Measurements from ENCODE around the gene CALCB. TPM values are rescaled to one million over a fixed set of nuclear protein-coding genes. Genes with fewer than 3 reads are reported as not detected.
"Not testable (repeated sequence)": the region's sequence is repeated elsewhere in the genome, so short reads cannot be mapped to it uniquely, and the experiment has no call there.

The CALCB gene
- total and polyA plus RNA-seq, 9 donors = 0.15 to 0.87 (median 0.19) TPM; not detected in 2

DNA sequence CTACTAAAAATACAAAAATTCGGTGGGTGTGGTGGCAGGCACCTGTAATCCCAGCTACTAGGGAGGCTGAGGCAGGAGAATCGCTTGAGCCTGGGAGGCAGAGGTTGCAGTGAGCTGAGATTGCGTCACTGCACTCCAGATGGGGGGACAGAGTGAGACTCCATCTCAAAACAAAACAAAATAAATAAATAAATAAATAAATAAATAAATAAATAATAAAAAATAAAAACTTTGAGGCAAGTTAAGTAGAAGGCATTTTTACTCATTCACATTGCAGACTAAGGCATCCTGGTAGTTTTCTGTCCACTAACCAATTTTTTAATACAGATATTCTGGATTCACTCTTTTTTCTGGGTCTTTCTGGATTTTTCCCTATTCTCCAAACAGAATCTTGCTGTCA, 26.7 kb upstream of the CALCB start:
- H3K27me3 ChIP-seq (ENCODE audit: control insufficient read depth, insufficient read depth, low read length); H3K4me1 ChIP-seq (ENCODE audit: control insufficient read depth, insufficient read depth, low read length); H3K27ac ChIP-seq (ENCODE audit: low read length); H3K4me3 ChIP-seq (ENCODE audit: low read length); H3K36me3 ChIP-seq (ENCODE audit: control insufficient read depth, insufficient read depth, low read length); H3K9me3 ChIP-seq (replicated peaks; ENCODE audit: control insufficient read depth, low read depth, low read length); DNase-seq: not testable (repeated sequence)
- no CpG with 5 or more reads among the region's 3 CpGs for WGBS (ENCODE audit: insufficient coverage)

DNA sequence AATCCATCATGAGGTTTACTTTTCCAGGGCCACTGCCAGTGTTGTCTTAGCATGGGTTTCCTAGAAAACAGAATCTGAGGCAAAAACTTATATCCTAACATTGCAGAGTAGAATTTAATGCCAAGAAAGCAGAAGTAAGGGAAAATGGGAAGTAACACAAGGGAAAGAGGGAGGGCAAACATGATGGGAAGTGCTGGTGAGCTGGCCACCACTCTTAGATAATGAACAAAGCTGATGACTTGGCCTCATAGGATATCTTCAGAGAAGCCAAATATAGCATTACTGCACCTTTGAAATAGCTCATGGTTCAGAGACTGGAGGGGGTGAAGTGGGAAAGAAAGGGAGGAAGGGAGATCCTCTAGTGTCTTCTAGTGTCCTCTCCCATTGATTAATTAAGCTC, 24.8 kb upstream of the CALCB start:
- Histone ChIP-seq H3K27me3 (ENCODE audit: control insufficient read depth, insufficient read depth, low read length) (no peaks in the 10 kb centered on the region), H3K9me3 (replicated peaks; ENCODE audit: control insufficient read depth, low read depth, low read length) (no peaks in the 10 kb centered on the region)

DNA sequence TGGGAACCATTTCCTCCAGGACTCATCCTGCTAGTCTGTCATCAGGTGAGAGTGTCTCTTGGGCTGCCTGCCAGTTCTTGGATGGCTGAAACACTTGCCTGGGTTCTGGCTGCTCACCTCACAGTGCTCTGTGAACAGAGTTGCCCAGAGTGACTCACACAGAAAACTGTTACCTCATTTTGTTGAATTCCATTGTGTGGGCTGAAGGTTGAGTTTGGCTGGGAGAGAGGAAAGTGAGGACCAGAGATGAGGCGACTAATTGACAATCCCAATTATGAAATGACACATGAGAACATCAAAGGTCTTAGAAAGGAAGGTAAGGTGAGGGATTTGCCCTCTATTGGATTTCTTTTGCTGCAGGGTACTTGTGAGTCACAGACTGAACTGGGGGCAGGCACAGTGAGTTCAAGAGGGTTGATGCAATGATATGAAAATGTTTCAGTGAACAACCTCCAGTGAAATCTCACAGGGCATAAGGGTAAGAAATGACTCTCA, 20.2 kb upstream of the CALCB start:
- DNase-seq = no peak
- no CpG with 5 or more reads among the region's 1 CpG for WGBS (ENCODE audit: insufficient coverage)
- Histone ChIP-seq H3K36me3 (ENCODE audit: control insufficient read depth, insufficient read depth, low read length) (no peaks in the 10 kb centered on the region), H3K27me3 (ENCODE audit: control insufficient read depth, insufficient read depth, low read length) (no peaks in the 10 kb centered on the region), H3K4me3 (ENCODE audit: low read length) (no peak overlapping the region), H3K4me1 (ENCODE audit: control insufficient read depth, insufficient read depth, low read length) (no peaks in the 10 kb centered on the region), H3K9me3 (replicated peaks; ENCODE audit: control insufficient read depth, low read depth, low read length) (no peaks in the 10 kb centered on the region), H3K27ac (ENCODE audit: low read length) (no peak overlapping the region)

More for the DNA sequence above, 24.8 kb upstream of the CALCB start:
- DNase-seq = no peak
- Histone ChIP-seq H3K4me1 (ENCODE audit: control insufficient read depth, insufficient read depth, low read length) (peaks cover 3% of the 10 kb centered on the region), H3K27ac (ENCODE audit: low read length) (no peak overlapping the region), H3K36me3 (ENCODE audit: control insufficient read depth, insufficient read depth, low read length) (no peaks in the 10 kb centered on the region), H3K4me3 (ENCODE audit: low read length) (no peak overlapping the region)

DNA sequence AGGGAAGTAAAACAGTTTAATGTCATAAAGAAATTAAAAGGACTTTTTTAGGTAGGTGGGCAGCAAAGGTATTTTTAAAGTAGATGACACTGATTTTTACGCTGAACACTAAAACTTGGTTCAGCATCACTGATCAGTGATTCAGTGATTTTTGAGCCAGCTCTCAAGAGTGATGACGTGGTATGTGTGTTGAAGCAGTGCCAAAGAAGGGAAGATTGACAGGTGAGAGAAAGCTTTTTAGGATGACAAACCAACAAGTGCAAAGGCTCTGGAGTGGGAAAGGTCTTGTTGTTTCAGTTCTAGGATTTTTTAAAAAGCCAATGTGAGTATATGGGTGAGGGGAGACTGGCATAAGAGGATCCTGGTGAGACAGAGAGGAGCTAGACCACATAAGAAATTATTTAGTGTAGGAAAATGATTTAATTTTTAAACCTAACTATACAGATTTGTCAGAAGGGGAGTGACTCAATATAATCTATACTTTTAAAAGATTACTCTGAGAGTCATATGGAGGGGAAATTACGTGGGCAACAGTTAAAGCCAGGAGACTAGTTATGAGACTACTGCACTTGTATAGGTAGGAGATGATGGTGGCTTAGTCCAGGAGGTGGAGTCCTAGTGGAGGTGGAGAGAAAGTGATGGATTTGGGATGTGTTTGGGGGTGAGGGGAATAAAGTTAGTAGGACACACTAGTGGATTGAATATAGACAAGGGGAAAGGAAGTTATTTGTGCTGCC, 17.6 kb upstream of the CALCB start:
- WGBS (ENCODE audit: insufficient coverage) = 66% methylated on average over 3 of the region's 3 CpGs
- no peaks in the 10 kb centered on the region for H3K9me3 ChIP-seq (replicated peaks; ENCODE audit: control insufficient read depth, low read depth, low read length)
- no peaks in the 10 kb centered on the region for H3K36me3 ChIP-seq (ENCODE audit: control insufficient read depth, insufficient read depth, low read length)
- no peak for DNase-seq
- no peak overlapping the region for H3K27ac ChIP-seq (ENCODE audit: low read length)
- H3K4me1 ChIP-seq (ENCODE audit: control insufficient read depth, insufficient read depth, low read length) = no peaks in the 10 kb centered on the region
- no peaks in the 10 kb centered on the region for H3K27me3 ChIP-seq (ENCODE audit: control insufficient read depth, insufficient read depth, low read length)
- no peak overlapping the region for H3K4me3 ChIP-seq (ENCODE audit: low read length)

DNA sequence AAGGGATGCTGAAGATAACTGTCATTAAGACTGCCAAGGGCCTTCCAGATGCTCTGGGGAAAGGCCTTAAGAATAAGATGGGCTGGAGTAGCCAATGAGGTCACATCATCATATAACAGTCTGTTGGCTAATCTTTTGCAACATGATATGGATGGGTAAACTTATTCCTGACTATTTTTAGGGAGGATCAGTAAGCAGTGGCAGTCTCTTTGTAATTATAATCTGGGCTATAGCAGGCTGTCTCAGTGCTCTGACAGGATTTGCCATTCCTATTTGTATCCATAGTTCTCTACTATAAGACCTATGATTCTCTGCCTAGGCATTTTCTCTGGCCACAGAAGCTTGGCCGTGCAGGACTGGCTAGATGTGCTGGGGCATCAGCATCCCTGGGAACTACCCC, 16.1 kb upstream of the CALCB start:
- no peak overlapping the region for H3K27ac ChIP-seq (ENCODE audit: low read length)
- no peaks in the 10 kb centered on the region for H3K9me3 ChIP-seq (replicated peaks; ENCODE audit: control insufficient read depth, low read depth, low read length)
- no peaks in the 10 kb centered on the region for H3K4me1 ChIP-seq (ENCODE audit: control insufficient read depth, insufficient read depth, low read length)
- H3K4me3 ChIP-seq (ENCODE audit: low read length) = no peak overlapping the region
- no peak for DNase-seq
- H3K27me3 ChIP-seq (ENCODE audit: control insufficient read depth, insufficient read depth, low read length) = no peaks in the 10 kb centered on the region
- WGBS (ENCODE audit: insufficient coverage) = no CpG with 5 or more reads among the region's 1 CpG
- H3K36me3 ChIP-seq (ENCODE audit: control insufficient read depth, insufficient read depth, low read length) = no peaks in the 10 kb centered on the region

DNA sequence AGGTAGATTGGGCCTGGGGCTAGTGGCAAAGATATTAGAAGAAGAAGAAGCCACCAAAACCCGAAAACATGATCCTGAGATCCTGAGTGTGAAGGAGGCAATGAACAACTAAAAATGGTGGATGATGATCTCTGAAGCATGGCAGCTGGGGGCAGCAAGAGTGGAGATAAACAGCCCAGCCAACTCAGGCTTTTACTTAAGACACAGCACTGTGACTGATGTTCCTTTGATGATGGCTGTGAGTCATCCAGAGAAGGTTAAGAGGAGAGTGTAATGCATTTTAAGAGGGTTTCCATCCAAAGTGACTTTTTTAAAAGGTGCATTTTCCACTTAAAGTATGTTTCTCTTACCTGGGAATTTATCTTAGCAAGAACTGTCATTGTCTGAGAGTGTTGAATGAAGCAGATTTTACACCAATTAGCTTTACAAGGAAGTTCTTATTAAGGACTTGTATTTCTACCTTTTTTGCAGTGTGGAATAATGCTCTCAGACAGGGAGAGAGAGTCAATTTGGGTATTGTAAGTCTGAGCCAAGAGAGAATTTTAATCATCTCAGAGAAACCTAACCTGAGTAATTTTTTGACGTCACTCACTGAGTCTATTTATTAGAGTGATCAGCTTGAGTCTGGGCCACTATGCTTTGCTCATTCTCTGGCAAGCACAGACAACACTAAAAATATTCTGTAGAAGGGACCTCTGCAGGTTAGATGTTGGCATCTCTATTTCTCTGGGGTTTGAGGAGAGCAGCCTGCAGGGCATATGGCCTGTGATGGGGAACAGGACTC, 14.1 kb upstream of the CALCB start:
- Histone ChIP-seq H3K4me1 (ENCODE audit: control insufficient read depth, insufficient read depth, low read length) (no peaks in the 10 kb centered on the region), H3K4me3 (ENCODE audit: low read length) (no peak overlapping the region), H3K27ac (ENCODE audit: low read length) (no peak overlapping the region), H3K36me3 (ENCODE audit: control insufficient read depth, insufficient read depth, low read length) (no peaks in the 10 kb centered on the region), H3K27me3 (ENCODE audit: control insufficient read depth, insufficient read depth, low read length) (no peaks in the 10 kb centered on the region), H3K9me3 (replicated peaks; ENCODE audit: control insufficient read depth, low read depth, low read length) (no peaks in the 10 kb centered on the region)
- DNase-seq = no peak
- 78% methylated on average over 1 of the region's 2 CpGs for WGBS (ENCODE audit: insufficient coverage)

DNA sequence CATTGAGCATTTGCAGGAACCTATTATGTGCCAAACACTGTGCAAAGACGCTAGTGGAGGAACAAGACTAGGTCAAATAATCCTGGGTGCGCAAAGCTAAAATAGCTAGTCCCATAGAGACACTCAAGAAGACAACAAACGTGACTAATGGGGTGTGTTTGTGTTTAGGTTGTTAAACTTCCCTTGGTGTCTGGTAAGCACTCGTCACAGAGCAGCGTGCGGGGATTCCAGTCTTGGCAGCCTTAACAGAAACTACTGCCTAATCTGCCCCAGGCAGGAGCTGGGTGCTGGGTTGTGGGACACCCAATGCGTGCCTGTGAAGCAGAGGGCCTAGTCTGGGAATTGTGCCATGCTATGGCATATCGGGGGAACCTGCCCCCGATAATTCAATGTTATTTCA, 10.8 kb upstream of the CALCB start:
- H3K27ac ChIP-seq (ENCODE audit: low read length) = no peak overlapping the region
- H3K9me3 ChIP-seq (replicated peaks; ENCODE audit: control insufficient read depth, low read depth, low read length) = no peaks in the 10 kb centered on the region
- no peak for DNase-seq
- H3K36me3 ChIP-seq (ENCODE audit: control insufficient read depth, insufficient read depth, low read length) = no peaks in the 10 kb centered on the region
- no peak overlapping the region for H3K4me3 ChIP-seq (ENCODE audit: low read length)
- H3K4me1 ChIP-seq (ENCODE audit: control insufficient read depth, insufficient read depth, low read length) = no peaks in the 10 kb centered on the region
- 75% methylated on average over 5 of the region's 9 CpGs for WGBS (ENCODE audit: insufficient coverage)
- no peaks in the 10 kb centered on the region for H3K27me3 ChIP-seq (ENCODE audit: control insufficient read depth, insufficient read depth, low read length)

DNA sequence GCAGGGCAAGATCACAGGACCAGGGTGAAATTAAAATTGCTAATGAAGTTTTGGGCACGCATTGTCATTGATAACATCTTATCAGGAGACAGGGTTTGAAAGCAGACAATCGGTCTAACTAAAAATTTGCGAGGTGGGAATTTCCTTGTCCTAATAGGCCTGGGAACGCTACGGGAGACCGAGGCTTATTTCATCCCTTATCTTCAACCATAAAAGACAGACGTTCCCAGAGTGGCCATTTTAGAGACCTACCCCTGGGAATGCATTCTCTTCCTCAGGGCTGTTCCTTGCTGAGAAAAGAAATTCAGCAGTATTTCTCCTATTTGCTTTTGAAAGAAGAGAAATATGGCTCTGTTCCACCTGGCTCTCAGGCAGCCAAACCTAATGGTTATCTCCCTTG, 3.6 kb upstream of the CALCB start:
- H3K27me3 ChIP-seq (ENCODE audit: control insufficient read depth, insufficient read depth, low read length) = peaks cover 37% of the 10 kb centered on the region
- no CpG with 5 or more reads among the region's 7 CpGs for WGBS (ENCODE audit: insufficient coverage)
- not testable (repeated sequence) for H3K36me3 ChIP-seq (ENCODE audit: control insufficient read depth, insufficient read depth, low read length)

DNA sequence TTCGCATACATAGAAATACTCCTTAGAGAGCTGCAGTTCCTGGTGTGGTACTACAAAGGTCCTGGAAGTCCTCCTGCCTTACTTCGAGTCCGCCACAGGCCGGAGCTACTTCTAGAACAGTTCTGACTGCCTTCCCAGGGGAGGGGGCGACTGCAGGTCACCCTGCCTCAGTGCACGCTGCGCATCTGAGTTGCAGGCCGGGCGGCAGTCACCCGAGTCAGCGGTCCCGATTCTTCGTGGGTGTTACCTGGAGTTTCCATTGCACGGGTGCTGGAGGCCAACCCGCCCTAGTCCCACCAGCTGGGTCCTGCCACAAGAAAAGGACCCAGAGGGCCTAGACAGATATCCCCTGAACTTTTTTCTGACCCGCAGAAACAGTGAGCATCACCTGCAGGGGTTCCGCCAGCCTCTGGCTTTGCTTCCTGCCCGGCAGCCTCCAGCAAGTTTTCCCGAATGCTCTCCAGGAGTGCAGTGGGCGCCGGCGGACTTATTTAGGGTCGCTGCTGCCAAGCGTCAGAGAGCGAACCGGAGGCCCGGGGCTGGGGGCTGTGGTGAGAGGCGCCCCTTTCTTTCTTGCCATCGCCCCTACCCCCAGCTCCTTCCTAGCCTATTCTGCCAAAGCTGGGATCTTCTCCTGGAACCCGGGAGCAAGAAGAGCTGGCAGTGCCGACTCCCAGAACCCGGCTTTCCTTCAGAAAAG, 1.7 kb upstream of the CALCB start:
- no peak overlapping the region for H3K27ac ChIP-seq (ENCODE audit: low read length)
- H3K9me3 ChIP-seq (replicated peaks; ENCODE audit: control insufficient read depth, low read depth, low read length) = peaks cover 3% of the 10 kb centered on the region
- H3K36me3 ChIP-seq (ENCODE audit: control insufficient read depth, insufficient read depth, low read length) = no peaks in the 10 kb centered on the region
- WGBS (ENCODE audit: insufficient coverage) = 93% methylated on average over 26 of the region's 32 CpGs
- DNase-seq = no peak
- peaks cover 18% of the 10 kb centered on the region for H3K4me1 ChIP-seq (ENCODE audit: control insufficient read depth, insufficient read depth, low read length)
- H3K27me3 ChIP-seq (ENCODE audit: control insufficient read depth, insufficient read depth, low read length) = peaks cover 51% of the 10 kb centered on the region
- no peak overlapping the region for H3K4me3 ChIP-seq (ENCODE audit: low read length)

More for the DNA sequence above, 3.6 kb upstream of the CALCB start:
- peaks cover 17% of the 10 kb centered on the region for H3K4me1 ChIP-seq (ENCODE audit: control insufficient read depth, insufficient read depth, low read length)
- not testable (repeated sequence) for H3K9me3 ChIP-seq (replicated peaks; ENCODE audit: control insufficient read depth, low read depth, low read length); DNase-seq; H3K4me3 ChIP-seq (ENCODE audit: low read length); H3K27ac ChIP-seq (ENCODE audit: low read length)

DNA sequence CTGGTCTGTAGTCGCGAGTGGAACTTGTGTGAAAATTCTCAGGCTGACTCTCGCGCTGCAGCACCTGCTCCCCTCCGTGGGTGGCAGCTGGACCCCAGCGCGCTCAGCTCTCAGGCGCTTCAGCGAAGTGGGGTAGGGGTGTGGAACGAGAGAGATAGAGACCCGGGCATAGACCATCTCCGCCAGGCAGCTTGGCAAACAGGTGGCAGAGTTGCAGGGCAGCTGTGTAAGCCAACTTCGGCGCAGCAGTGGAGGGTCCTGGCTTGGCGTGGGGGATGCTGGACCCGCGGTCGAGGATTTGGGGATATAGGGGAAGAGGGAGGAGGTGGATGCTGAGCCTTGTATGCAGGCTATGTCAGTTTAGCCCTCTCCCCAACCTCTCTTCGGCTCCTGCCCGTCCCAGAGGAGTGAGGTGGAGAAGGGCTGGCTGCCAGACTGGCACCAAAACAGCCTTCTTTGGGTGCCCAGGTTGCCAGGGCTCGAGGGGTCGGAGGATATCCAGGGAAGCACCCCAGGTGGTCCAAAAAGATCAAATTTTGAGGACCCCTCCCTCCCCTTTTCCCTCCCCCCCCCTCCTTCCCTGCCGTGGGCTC, 746 bp upstream of the CALCB start:
- Histone ChIP-seq H3K27ac (ENCODE audit: low read length) (no peak overlapping the region), H3K4me1 (ENCODE audit: control insufficient read depth, insufficient read depth, low read length) (peaks cover 18% of the 10 kb centered on the region), H3K4me3 (ENCODE audit: low read length) (no peak overlapping the region), H3K27me3 (ENCODE audit: control insufficient read depth, insufficient read depth, low read length) (peaks cover 51% of the 10 kb centered on the region), H3K9me3 (replicated peaks; ENCODE audit: control insufficient read depth, low read depth, low read length) (peaks cover 3% of the 10 kb centered on the region), H3K36me3 (ENCODE audit: control insufficient read depth, insufficient read depth, low read length) (no peaks in the 10 kb centered on the region)
- DNase-seq = no peak
- 81% methylated on average over 14 of the region's 23 CpGs for WGBS (ENCODE audit: insufficient coverage)

All from muscle of leg (tissue), 11 donors.